ENCODE data around the gene TUSC2. TPM values are rescaled to one million over a fixed set of nuclear protein-coding genes. Genes with fewer than 3 reads are reported as not detected.
A peak's percentile ranks its signal among the peaks of the same experiment; 100 is the strongest.

Gene TUSC2
- total RNA-seq, 1 donor from 2014 or later: 41.4 TPM

GRCh38 chr3:50295553-50296431 lies 32.2 kb downstream of the TUSC2 start:
- Histone ChIP-seq H3K9ac (ENCODE audit: low read length) (no peak overlapping the region), H3K36me3 (ENCODE audit: insufficient read depth, low read length) (no peaks in the 10 kb centered on the region), H4K20me1 (ENCODE audit: insufficient read depth, low read length) (peaks cover 3% of the 10 kb centered on the region), H3K4me2 (ENCODE audit: low read length) (no peak overlapping the region), H3K79me2 (ENCODE audit: insufficient read depth, low read length) (peaks cover 21% of the 10 kb centered on the region), H2AFZ (ENCODE audit: low read depth, low read length) (no peak overlapping the region), H3K9me3 (ENCODE audit: insufficient read depth, low read depth, low read length) (no peaks in the 10 kb centered on the region), H3K27ac (ENCODE audit: low read depth, low read length) (no peak overlapping the region), H3K4me1 (ENCODE audit: insufficient read depth, low read length) (peaks cover 31% of the 10 kb centered on the region), H3K27me3 (ENCODE audit: insufficient read depth, low read length) (no peaks in the 10 kb centered on the region), H3K4me3 (ENCODE audit: insufficient read depth, low read depth, low read length) (no peak overlapping the region)
- Mint-ChIP-seq H3K4me1 (ENCODE audit: low read depth, unreplicated experiment) (peaks cover 14% of the 10 kb centered on the region), H3K9me3 (ENCODE audit: unreplicated experiment) (no peaks in the 10 kb centered on the region), H3K36me3 (ENCODE audit: low read depth, unreplicated experiment) (no peaks in the 10 kb centered on the region), H3K4me3 (ENCODE audit: unreplicated experiment) (peak overlapping the region; percentile 66), H3K27ac (ENCODE audit: unreplicated experiment) (no peak overlapping the region), H3K27me3 (ENCODE audit: low read depth, unreplicated experiment) (no peaks in the 10 kb centered on the region)
- DNase-seq (ENCODE audit: low read depth) (no peak), FAIRE-seq (no peak)
- no peak for TF ChIP-seq CTCF (IDR thresholded peaks at IDR 0.05; ENCODE audit: insufficient read depth, low read depth, low read length)
- no peak for TF ChIP-seq EZH2 (IDR thresholded peaks at IDR 0.05; ENCODE audit: insufficient read depth, low read length)

GRCh38 chr3:50294492-50295403 lies 33.3 kb downstream of the TUSC2 start:
- H3K9me3 ChIP-seq (ENCODE audit: insufficient read depth, low read depth, low read length): no peaks in the 10 kb centered on the region
- H3K36me3 ChIP-seq (ENCODE audit: insufficient read depth, low read length): no peaks in the 10 kb centered on the region
- no peaks in the 10 kb centered on the region for H3K27me3 Mint-ChIP-seq (ENCODE audit: low read depth, unreplicated experiment)
- peaks cover 11% of the 10 kb centered on the region for H3K4me1 Mint-ChIP-seq (ENCODE audit: low read depth, unreplicated experiment)
- no peak overlapping the region for H2AFZ ChIP-seq (ENCODE audit: low read depth, low read length)
- DNase-seq (ENCODE audit: low read depth) (no peak), FAIRE-seq (no peak)
- no peak overlapping the region for H3K27ac ChIP-seq (ENCODE audit: low read depth, low read length)
- H3K27ac Mint-ChIP-seq (ENCODE audit: unreplicated experiment): no peak overlapping the region
- no peak overlapping the region for H3K4me3 ChIP-seq (ENCODE audit: insufficient read depth, low read depth, low read length)
- H3K4me1 ChIP-seq (ENCODE audit: insufficient read depth, low read length): peaks cover 24% of the 10 kb centered on the region
- TF ChIP-seq EZH2 (IDR thresholded peaks at IDR 0.05; ENCODE audit: insufficient read depth, low read length) (no peak), CTCF (IDR thresholded peaks at IDR 0.05; ENCODE audit: insufficient read depth, low read depth, low read length) (no peak)
- H3K79me2 ChIP-seq (ENCODE audit: insufficient read depth, low read length): peaks cover 31% of the 10 kb centered on the region
- H4K20me1 ChIP-seq (ENCODE audit: insufficient read depth, low read length): peaks cover 7% of the 10 kb centered on the region
- H3K27me3 ChIP-seq (ENCODE audit: insufficient read depth, low read length): no peaks in the 10 kb centered on the region
- no peak overlapping the region for H3K4me2 ChIP-seq (ENCODE audit: low read length)
- H3K36me3 Mint-ChIP-seq (ENCODE audit: low read depth, unreplicated experiment): no peaks in the 10 kb centered on the region
- H3K4me3 Mint-ChIP-seq (ENCODE audit: unreplicated experiment): no peak overlapping the region
- H3K9ac ChIP-seq (ENCODE audit: low read length): no peak overlapping the region
- H3K9me3 Mint-ChIP-seq (ENCODE audit: unreplicated experiment): no peaks in the 10 kb centered on the region
